ENCODE measurements around the gene SHISAL1.

DNA sequence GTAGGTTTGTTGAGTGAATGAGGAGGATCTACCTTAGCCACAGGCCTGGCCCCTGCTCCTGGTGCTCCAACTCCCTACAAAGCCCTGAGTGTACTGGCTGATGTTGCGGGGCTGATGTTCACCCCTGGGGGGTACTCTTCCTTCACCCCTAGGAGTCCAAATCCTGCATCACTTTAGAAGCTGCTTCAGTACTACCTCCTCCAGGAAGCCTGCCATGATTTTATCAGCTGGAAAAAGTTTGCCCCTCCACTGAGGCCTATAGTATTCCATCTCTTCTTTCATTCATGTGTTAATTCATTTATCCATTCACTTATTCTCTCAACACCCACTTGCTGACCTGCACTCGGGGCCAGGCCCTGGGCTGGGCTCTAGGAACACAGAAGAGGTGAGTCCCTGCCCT is 7.8 kb downstream of the SHISAL1 start:
- TF ChIP-seq POLR2A (IDR thresholded peaks at IDR 0.05; ENCODE audit: low read depth, low read length) (no peak), TAF1 (IDR thresholded peaks at IDR 0.05; ENCODE audit: borderline replicate concordance, low read depth, low read length) (no peak)
